ENCODE data around the gene JAG1.

- no peak for TF ChIP-seq CTCF (IDR thresholded peaks at IDR 0.05)
- TF ChIP-seq POLR2A (IDR thresholded peaks at IDR 0.05) = no peak
Measured at GRCh38 chr20:10609770-10610169, 64.0 kb downstream of the JAG1 start.
